Motor neuron (in vitro differentiated cells): ENCODE measurements around the gene ZNF888. TPM values are rescaled to one million over a fixed set of nuclear protein-coding genes. Genes with fewer than 3 reads are reported as not detected.
"Not testable (repeated sequence)": the region's sequence is repeated elsewhere in the genome, so short reads cannot be mapped to it uniquely, and the experiment has no call there.

Experiments
- ATAC-seq, 8 experiments: fragments of 200-7000 bp; cut with Tn5 transposase; replicated peaks in 6 of 8; 2 replicates each; pipeline ENCODE4 v1.8.0; 2021; ENCODE audit warnings: mild to moderate bottlenecking in 8 of 8, moderate library complexity in 8 of 8
- H3K27ac ChIP-seq, 2 donors: fragments of 250-450 bp; sonication (Bioruptor Pico); 2 replicates each; pipeline ENCODE4 v1.9.0; 2021; ENCODE audit warnings: antibody characterized with exemption in 2 of 2, mild to moderate bottlenecking in 2 of 2, moderate library complexity in 1 of 2
- H3K4me1 ChIP-seq, 2 donors: fragments of 250-450 bp; sonication (Bioruptor Pico); replicated peaks in 1 of 2; 2 replicates each; pipeline ENCODE4 v1.6.1; 2021; ENCODE audit warnings: antibody characterized with exemption in 2 of 2, mild to moderate bottlenecking in 2 of 2, moderate library complexity in 1 of 2
- H3K4me3 ChIP-seq, 5 donors: fragments of 250-450 bp; sonication (Bioruptor Pico); 2 replicates each; pipeline ENCODE4 v1.9.0; 2021; ENCODE audit warnings: antibody characterized with exemption in 5 of 5, mild to moderate bottlenecking in 5 of 5, moderate library complexity in 4 of 5
- WGBS, 10 experiments: fragments of 450-650 bp; shearing (Covaris generic); methylation state at CpG; one replicate each; pipeline ENCODE4 v1.0.0; 2022; 5-methylcytosine and 5-hydroxymethylcytosine counted together
- in situ Hi-C, 9 experiments: fragments of 400-800 bp; cut with MboI; loops; one replicate each; pipeline ENCODE4 v1.15.0; 2021; ENCODE audit warnings: low sequenced_read_pairs in 9 of 9, low pct_unique_long_range_greater_than_20kb in 2 of 9; ENCODE audit not compliant: unreplicated experiment in 9 of 9
- total RNA-seq, 8 experiments: library from RNA; unstranded; fragments of 300-600 nt; gene quantifications; 2 replicates each; pipeline versions ENCODE4 v1.2.3 to v1.2.4, GENCODE V29; 2022

The ZNF888 gene
- total RNA-seq, 8 experiments from 2014 or later, result 0.90 to 3.6 (median 2.6) TPM

- WGBS, 10 experiments, result 44 to 100% (median 80%) methylated on average over 1 to 7 of the region's 24 CpGs; no CpG with 5 or more reads in 3 of the 10 experiments
- H3K4me3 ChIP-seq, result no peak overlapping the region
- in situ Hi-C loops, result no loop called here
- peaks cover 0 to 9% of the 10 kb centered on the region in 2 donors for H3K4me1 ChIP-seq
- H3K27ac ChIP-seq, result peak overlapping the region in 1 of 2 donors; percentile 37
- no peak for ATAC-seq
Observed at GRCh38 chr19:52945652-52946321, 22.6 kb upstream of the ZNF888 start.

GRCh38 chr19:52944703-52945493 lies 21.7 kb upstream of the ZNF888 start:
- H3K4me1 ChIP-seq, in situ Hi-C loops, H3K4me3 ChIP-seq, ATAC-seq: not testable (repeated sequence)
- WGBS, 10 experiments, result 44 to 93% (median 73%) methylated on average over 3 to 15 of the region's 17 CpGs; no CpG with 5 or more reads in 1 of the 10 experiments
- H3K27ac ChIP-seq, result peak overlapping the region in 1 of 2 donors; percentile 37

GRCh38 chr19:52943884-52944643 lies 20.8 kb upstream of the ZNF888 start:
- Histone ChIP-seq H3K27ac (no peak overlapping the region), H3K4me3 (no peak overlapping the region), H3K4me1 (peaks cover 0 to 9% of the 10 kb centered on the region in 2 donors)
- no peak for ATAC-seq
- 56 to 99% (median 86%) methylated on average over 3 to 13 of the region's 17 CpGs for WGBS, 10 experiments
- in situ Hi-C loops, result no loop called here

GRCh38 chr19:52943134-52943883 lies 20.1 kb upstream of the ZNF888 start:
- no peak for ATAC-seq
- Histone ChIP-seq H3K4me1 (peaks cover 0 to 9% of the 10 kb centered on the region in 2 donors), H3K4me3 (peak overlapping the region; percentile 37 to 67 (median 49)), H3K27ac (peak overlapping the region in 1 of 2 donors; percentile 58)
- 47 to 98% (median 62%) methylated on average over 1 to 18 of the region's 29 CpGs for WGBS, 10 experiments
- in situ Hi-C loops, result no loop called here

GRCh38 chr19:52942386-52943133 lies 19.3 kb upstream of the ZNF888 start:
- Histone ChIP-seq H3K4me1 (peaks cover 0 to 9% of the 10 kb centered on the region in 2 donors), H3K27ac (peak overlapping the region in 1 of 2 donors; percentile 64), H3K4me3 (peak overlapping the region; percentile 37 to 67 (median 49))
- 0 to 20% (median 0%) methylated on average over 1 to 4 of the region's 43 CpGs; no CpG with 5 or more reads in 4 of the 10 experiments for WGBS, 10 experiments
- in situ Hi-C loops, result no loop called here
- ATAC-seq, result peak; percentile 92 to 98 (median 96)

- peak overlapping the region in 1 of 2 donors; percentile 64 for H3K27ac ChIP-seq
- H3K4me1 ChIP-seq, result peaks cover 0 to 9% of the 10 kb centered on the region in 2 donors
- peak overlapping the region; percentile 37 to 67 (median 49) for H3K4me3 ChIP-seq
- WGBS, 10 experiments, result 0 to 6% (median 0%) methylated on average over 1 to 13 of the region's 26 CpGs; no CpG with 5 or more reads in 4 of the 10 experiments
- ATAC-seq, result peak; percentile 34 to 59 (median 50)
- in situ Hi-C loops, result no loop called here
Observed at GRCh38 chr19:52941941-52942385, 18.7 kb upstream of the ZNF888 start.

- H3K4me1 ChIP-seq, in situ Hi-C loops, H3K27ac ChIP-seq, ATAC-seq: not testable (repeated sequence)
- WGBS, 10 experiments, result 14 to 83% (median 42%) methylated on average over 1 to 2 of the region's 2 CpGs; no CpG with 5 or more reads in 1 of the 10 experiments
- H3K4me3 ChIP-seq, result peak overlapping the region in 3 of 5 donors; percentile 45 to 67 (median 49)
Observed at GRCh38 chr19:52941523-52941922, 18.3 kb upstream of the ZNF888 start.

GRCh38 chr19:52940905-52941304 lies 17.7 kb upstream of the ZNF888 start:
- ATAC-seq, H3K27ac ChIP-seq, in situ Hi-C loops, H3K4me1 ChIP-seq, H3K4me3 ChIP-seq: not testable (repeated sequence)
- WGBS, 10 experiments, result 61 to 96% (median 81%) methylated on average over 2 to 5 of the region's 5 CpGs; no CpG with 5 or more reads in 4 of the 10 experiments

- WGBS, 10 experiments, result 9 to 100% (median 75%) methylated on average over 2 to 5 of the region's 5 CpGs
- in situ Hi-C loops, result no loop called here
- Histone ChIP-seq H3K4me3 (no peak overlapping the region), H3K4me1 (no peaks in the 10 kb centered on the region), H3K27ac (no peak overlapping the region)
- ATAC-seq, result no peak
Observed at GRCh38 chr19:52938761-52939160, 15.5 kb upstream of the ZNF888 start.

- Histone ChIP-seq H3K4me1 (no peaks in the 10 kb centered on the region), H3K4me3 (no peak overlapping the region), H3K27ac (no peak overlapping the region)
- no peak for ATAC-seq
- in situ Hi-C loops, result no loop called here
- WGBS, 10 experiments, result 90 to 100% (median 100%) methylated on average over 1 to 5 of the region's 7 CpGs; no CpG with 5 or more reads in 4 of the 10 experiments
Observed at GRCh38 chr19:52936954-52937325, 13.7 kb upstream of the ZNF888 start.

- in situ Hi-C loops, result no loop called here
- ATAC-seq, result no peak
- 30 to 100% (median 80%) methylated on average over 1 to 6 of the region's 12 CpGs; no CpG with 5 or more reads in 1 of the 10 experiments for WGBS, 10 experiments
- H3K27ac ChIP-seq, result no peak overlapping the region
- no peaks in the 10 kb centered on the region for H3K4me1 ChIP-seq
- H3K4me3 ChIP-seq, result no peak overlapping the region
Observed at GRCh38 chr19:52936151-52936953, 13.1 kb upstream of the ZNF888 start.
